Measurements from ENCODE around the gene FJX1.
"Not testable (repeated sequence)": the region's sequence is repeated elsewhere in the genome, so short reads cannot be mapped to it uniquely, and the experiment has no call there.

FJX1 gene

DNA sequence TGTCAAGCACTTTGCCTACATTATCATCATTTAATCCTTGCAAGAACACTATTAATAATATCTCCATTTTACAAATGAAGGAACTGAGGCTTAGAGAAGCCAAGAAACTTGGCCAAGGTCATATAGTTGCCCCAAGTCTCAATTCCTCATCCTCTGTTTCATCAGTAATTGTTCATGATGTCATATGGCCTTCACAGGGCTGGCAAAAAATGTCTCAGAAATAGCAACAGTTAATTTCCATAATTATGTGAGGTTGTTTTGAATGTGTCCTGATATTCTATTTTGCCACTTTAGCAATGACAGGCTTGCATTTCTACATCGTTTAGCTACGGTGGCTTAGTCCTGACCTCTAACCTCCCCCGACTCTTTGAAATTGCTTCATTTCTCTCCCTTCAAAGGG is 23.7 kb downstream of the FJX1 start:
- DNase-seq (ENCODE audit: low spot score): no peak
- TF ChIP-seq, protein P1, sequence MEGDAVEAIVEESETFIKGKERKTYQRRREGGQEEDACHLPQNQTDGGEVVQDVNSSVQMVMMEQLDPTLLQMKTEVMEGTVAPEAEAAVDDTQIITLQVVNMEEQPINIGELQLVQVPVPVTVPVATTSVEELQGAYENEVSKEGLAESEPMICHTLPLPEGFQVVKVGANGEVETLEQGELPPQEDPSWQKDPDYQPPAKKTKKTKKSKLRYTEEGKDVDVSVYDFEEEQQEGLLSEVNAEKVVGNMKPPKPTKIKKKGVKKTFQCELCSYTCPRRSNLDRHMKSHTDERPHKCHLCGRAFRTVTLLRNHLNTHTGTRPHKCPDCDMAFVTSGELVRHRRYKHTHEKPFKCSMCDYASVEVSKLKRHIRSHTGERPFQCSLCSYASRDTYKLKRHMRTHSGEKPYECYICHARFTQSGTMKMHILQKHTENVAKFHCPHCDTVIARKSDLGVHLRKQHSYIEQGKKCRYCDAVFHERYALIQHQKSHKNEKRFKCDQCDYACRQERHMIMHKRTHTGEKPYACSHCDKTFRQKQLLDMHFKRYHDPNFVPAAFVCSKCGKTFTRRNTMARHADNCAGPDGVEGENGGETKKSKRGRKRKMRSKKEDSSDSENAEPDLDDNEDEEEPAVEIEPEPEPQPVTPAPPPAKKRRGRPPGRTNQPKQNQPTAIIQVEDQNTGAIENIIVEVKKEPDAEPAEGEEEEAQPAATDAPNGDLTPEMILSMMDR (IDR thresholded peaks at IDR 0.05; ENCODE audit: extremely low read depth, missing control alignments): no peak

- TF ChIP-seq, protein P1 (IDR thresholded peaks at IDR 0.05; ENCODE audit: extremely low read depth, missing control alignments): no peak
- DNase-seq (ENCODE audit: low spot score): no peak
These were observed 29.3 kb downstream of the FJX1 start for GRCh38 chr11:35647421-35648093.

GRCh38 chr11:35650006-35650405 is 31.7 kb downstream of the FJX1 start:
- TF ChIP-seq, protein P1 (IDR thresholded peaks at IDR 0.05; ENCODE audit: extremely low read depth, missing control alignments): no peak
- DNase-seq (ENCODE audit: low spot score): no peak

- no peak for DNase-seq (ENCODE audit: low spot score)
- TF ChIP-seq, protein P1 (IDR thresholded peaks at IDR 0.05; ENCODE audit: extremely low read depth, missing control alignments): no peak
These were observed 32.2 kb downstream of the FJX1 start for GRCh38 chr11:35650467-35650866.

GRCh38 chr11:35651263-35651662 is 33.0 kb downstream of the FJX1 start:
- no peak for DNase-seq (ENCODE audit: low spot score)
- TF ChIP-seq, protein P1 (IDR thresholded peaks at IDR 0.05; ENCODE audit: extremely low read depth, missing control alignments): no peak

- DNase-seq (ENCODE audit: low spot score): not testable (repeated sequence)
These were observed 34.5 kb downstream of the FJX1 start for GRCh38 chr11:35652786-35653185.

GRCh38 chr11:35654711-35655110 is 36.5 kb downstream of the FJX1 start:
- no peak for DNase-seq (ENCODE audit: low spot score)
- TF ChIP-seq, protein P1 (IDR thresholded peaks at IDR 0.05; ENCODE audit: extremely low read depth, missing control alignments): no peak

GRCh38 chr11:35655254-35655653 is 37.0 kb downstream of the FJX1 start:
- TF ChIP-seq, protein P1 (IDR thresholded peaks at IDR 0.05; ENCODE audit: extremely low read depth, missing control alignments): no peak
- DNase-seq (ENCODE audit: low spot score): no peak
